ENCODE measurements around the gene GATD1.

- TF ChIP-seq POLR2A (IDR thresholded peaks at IDR 0.05) (no peak), CTCF (IDR thresholded peaks at IDR 0.05) (no peak)
These were observed 5.6 kb downstream of the GATD1 start for GRCh38 chr11:771617-772204.
